Measurements from ENCODE around the gene NSD1.

NSD1 gene

GRCh38 chr5:177301503-177302165 is 168.1 kb downstream of the NSD1 start:
- no peak overlapping the region; the same call in 1 of the 2 replicates for H3K27ac ChIP-seq (replicated peaks)
- no peak for DNase-seq (ENCODE audit: low read depth in 1 of 2, low spot score in 1 of 2)

DNA sequence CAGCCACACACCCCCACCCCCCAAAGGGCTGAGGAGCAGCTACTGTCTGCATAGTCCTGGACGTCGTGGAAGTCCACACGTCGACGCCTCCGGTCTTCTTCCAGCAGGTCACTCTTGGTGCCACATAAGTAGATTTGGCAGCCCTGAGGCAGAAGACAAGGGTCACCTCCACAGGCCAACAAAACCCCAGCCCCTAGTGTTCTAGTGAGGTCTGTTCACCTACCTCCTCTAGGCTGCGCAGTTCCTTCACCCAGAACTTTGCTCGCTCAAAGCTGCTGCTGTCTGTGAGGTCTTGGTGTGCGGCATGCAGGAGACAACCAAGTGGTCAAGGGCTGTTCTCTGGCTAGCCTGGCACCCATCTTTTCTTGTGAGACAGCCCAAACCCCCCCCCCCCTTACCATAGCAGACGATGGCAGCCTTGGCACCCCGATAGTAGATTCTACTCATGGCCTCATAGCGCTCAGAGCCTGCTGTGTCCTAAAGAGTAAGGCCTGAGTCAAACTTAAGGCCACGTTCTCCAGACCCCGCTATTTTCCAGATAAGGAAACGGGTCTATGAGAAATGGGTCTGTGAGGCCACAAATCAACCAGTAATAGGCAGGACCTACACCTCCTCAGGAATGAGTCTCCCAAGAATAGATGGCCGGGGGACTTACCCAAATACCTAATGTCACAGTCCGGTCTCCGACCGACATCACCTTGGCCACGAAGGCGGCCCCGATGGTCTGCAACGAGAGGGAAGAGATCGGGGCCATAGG is 169.0 kb downstream of the NSD1 start:
- Histone ChIP-seq H3K27me3 (ENCODE audit: insufficient read depth, poor library complexity, severe bottlenecking) (no peaks in the 10 kb centered on the region), H3K4me3 (replicated peaks; ENCODE audit: insufficient read depth, low read length) (peak overlapping the region; percentile 91), H3K27ac (replicated peaks) (peak overlapping the region; percentile 87)
- TF ChIP-seq POLR2AphosphoS5 (IDR thresholded peaks at IDR 0.05; ENCODE audit: low read depth) (no peak), GABPA (IDR thresholded peaks at IDR 0.05; ENCODE audit: low read depth) (no peak), SPI1 (IDR thresholded peaks at IDR 0.05; ENCODE audit: borderline replicate concordance, low read depth) (no peak)
- TF ChIP-seq, protein P1, sequence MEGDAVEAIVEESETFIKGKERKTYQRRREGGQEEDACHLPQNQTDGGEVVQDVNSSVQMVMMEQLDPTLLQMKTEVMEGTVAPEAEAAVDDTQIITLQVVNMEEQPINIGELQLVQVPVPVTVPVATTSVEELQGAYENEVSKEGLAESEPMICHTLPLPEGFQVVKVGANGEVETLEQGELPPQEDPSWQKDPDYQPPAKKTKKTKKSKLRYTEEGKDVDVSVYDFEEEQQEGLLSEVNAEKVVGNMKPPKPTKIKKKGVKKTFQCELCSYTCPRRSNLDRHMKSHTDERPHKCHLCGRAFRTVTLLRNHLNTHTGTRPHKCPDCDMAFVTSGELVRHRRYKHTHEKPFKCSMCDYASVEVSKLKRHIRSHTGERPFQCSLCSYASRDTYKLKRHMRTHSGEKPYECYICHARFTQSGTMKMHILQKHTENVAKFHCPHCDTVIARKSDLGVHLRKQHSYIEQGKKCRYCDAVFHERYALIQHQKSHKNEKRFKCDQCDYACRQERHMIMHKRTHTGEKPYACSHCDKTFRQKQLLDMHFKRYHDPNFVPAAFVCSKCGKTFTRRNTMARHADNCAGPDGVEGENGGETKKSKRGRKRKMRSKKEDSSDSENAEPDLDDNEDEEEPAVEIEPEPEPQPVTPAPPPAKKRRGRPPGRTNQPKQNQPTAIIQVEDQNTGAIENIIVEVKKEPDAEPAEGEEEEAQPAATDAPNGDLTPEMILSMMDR (IDR thresholded peaks at IDR 0.05; ENCODE audit: insufficient read depth, low read length): no peak
- TF ChIP-seq, protein P2, sequence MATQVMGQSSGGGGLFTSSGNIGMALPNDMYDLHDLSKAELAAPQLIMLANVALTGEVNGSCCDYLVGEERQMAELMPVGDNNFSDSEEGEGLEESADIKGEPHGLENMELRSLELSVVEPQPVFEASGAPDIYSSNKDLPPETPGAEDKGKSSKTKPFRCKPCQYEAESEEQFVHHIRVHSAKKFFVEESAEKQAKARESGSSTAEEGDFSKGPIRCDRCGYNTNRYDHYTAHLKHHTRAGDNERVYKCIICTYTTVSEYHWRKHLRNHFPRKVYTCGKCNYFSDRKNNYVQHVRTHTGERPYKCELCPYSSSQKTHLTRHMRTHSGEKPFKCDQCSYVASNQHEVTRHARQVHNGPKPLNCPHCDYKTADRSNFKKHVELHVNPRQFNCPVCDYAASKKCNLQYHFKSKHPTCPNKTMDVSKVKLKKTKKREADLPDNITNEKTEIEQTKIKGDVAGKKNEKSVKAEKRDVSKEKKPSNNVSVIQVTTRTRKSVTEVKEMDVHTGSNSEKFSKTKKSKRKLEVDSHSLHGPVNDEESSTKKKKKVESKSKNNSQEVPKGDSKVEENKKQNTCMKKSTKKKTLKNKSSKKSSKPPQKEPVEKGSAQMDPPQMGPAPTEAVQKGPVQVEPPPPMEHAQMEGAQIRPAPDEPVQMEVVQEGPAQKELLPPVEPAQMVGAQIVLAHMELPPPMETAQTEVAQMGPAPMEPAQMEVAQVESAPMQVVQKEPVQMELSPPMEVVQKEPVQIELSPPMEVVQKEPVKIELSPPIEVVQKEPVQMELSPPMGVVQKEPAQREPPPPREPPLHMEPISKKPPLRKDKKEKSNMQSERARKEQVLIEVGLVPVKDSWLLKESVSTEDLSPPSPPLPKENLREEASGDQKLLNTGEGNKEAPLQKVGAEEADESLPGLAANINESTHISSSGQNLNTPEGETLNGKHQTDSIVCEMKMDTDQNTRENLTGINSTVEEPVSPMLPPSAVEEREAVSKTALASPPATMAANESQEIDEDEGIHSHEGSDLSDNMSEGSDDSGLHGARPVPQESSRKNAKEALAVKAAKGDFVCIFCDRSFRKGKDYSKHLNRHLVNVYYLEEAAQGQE (IDR thresholded peaks at IDR 0.05; ENCODE audit: insufficient replicate concordance, low read depth): no peak
- peak in 1 of 2 experiments; percentile 31 for DNase-seq (ENCODE audit: low read depth in 1 of 2, low spot score in 1 of 2)

More at GRCh38 chr5:177301503-177302165, 168.1 kb downstream of the NSD1 start:
- no peak for TF ChIP-seq GABPA (IDR thresholded peaks at IDR 0.05; ENCODE audit: low read depth)
- TF ChIP-seq, protein P2 (IDR thresholded peaks at IDR 0.05; ENCODE audit: insufficient replicate concordance, low read depth): no peak
- TF ChIP-seq, protein P1 (IDR thresholded peaks at IDR 0.05; ENCODE audit: insufficient read depth, low read length): no peak
- TF ChIP-seq SPI1 (IDR thresholded peaks at IDR 0.05; ENCODE audit: borderline replicate concordance, low read depth): no peak
- no peak for TF ChIP-seq POLR2AphosphoS5 (IDR thresholded peaks at IDR 0.05; ENCODE audit: low read depth)
- no peak overlapping the region for H3K4me3 ChIP-seq (replicated peaks; ENCODE audit: insufficient read depth, low read length)
- no peaks in the 10 kb centered on the region for H3K27me3 ChIP-seq (ENCODE audit: insufficient read depth, poor library complexity, severe bottlenecking)

- no peak; the same call in none of the 2 replicates for TF ChIP-seq POLR2AphosphoS5 (IDR thresholded peaks at IDR 0.05; ENCODE audit: low read depth)
- TF ChIP-seq GABPA (IDR thresholded peaks at IDR 0.05; ENCODE audit: low read depth): peak; percentile 82
- TF ChIP-seq, protein P2 (IDR thresholded peaks at IDR 0.05; ENCODE audit: insufficient replicate concordance, low read depth): peak; percentile 53
- TF ChIP-seq SPI1 (IDR thresholded peaks at IDR 0.05; ENCODE audit: borderline replicate concordance, low read depth): no peak
- TF ChIP-seq, protein P1 (IDR thresholded peaks at IDR 0.05; ENCODE audit: insufficient read depth, low read length): no peak
- peak; percentile 83 for DNase-seq (ENCODE audit: low read depth in 1 of 2, low spot score in 1 of 2)
Observed at GRCh38 chr5:177303121-177303924, 169.8 kb downstream of the NSD1 start, which contains the start of the genes PRELID1 and RAB24. Gene PRELID1, plus strand, starts transcription at chr5:177303799. Its CDS starts 187 bp downstream, at chr5:177303986. Gene RAB24, minus strand, starts transcription at chr5:177303719. Its CDS starts 431 bp downstream, at chr5:177303288.

More at GRCh38 chr5:177303121-177303924, 169.8 kb downstream of the NSD1 start, which contains the start of the genes PRELID1 and RAB24:
- peak within 1 kb of the TSS; percentile 87 for H3K27ac ChIP-seq (replicated peaks)
- no peaks in the 10 kb centered on the region for H3K27me3 ChIP-seq (ENCODE audit: insufficient read depth, poor library complexity, severe bottlenecking)
- peak within 1 kb of the TSS; percentile 91 for H3K4me3 ChIP-seq (replicated peaks; ENCODE audit: insufficient read depth, low read length)
